Progenitor cell of endocrine pancreas (in vitro differentiated cells): ENCODE data around the gene ARHGEF4. TPM values are rescaled to one million over a fixed set of nuclear protein-coding genes. Genes with fewer than 3 reads are reported as not detected.

ENCODE experiments used
- DNase-seq: peaks from one replicate; pipeline ENCODE4 v3.0.0; 2021; ENCODE audit warnings: low spot score; ENCODE audit not compliant: unreplicated experiment
- H3K27ac Mint-ChIP-seq: 2 replicates; pipeline ENCODE4 v1.8.0; 2021; ENCODE audit warnings: mild to moderate bottlenecking, moderate library complexity, mixed read lengths
- H3K27me3 Mint-ChIP-seq: 2 replicates; pipeline ENCODE4 v1.8.0; 2021; ENCODE audit warnings: mixed read lengths
- H3K36me3 Mint-ChIP-seq: 2 replicates; pipeline ENCODE4 v1.8.0; 2022; ENCODE audit warnings: mixed read lengths; ENCODE audit not compliant: insufficient read depth
- H3K4me1 Mint-ChIP-seq: 2 replicates; pipeline ENCODE4 v1.8.0; 2021; ENCODE audit warnings: low read depth, mixed read lengths
- H3K4me3 Mint-ChIP-seq: 2 replicates; pipeline ENCODE4 v1.8.0; 2021; ENCODE audit warnings: low read depth, mild to moderate bottlenecking, moderate library complexity, mixed read lengths
- H3K9me3 Mint-ChIP-seq: 2 replicates; pipeline ENCODE4 v1.8.0; 2021; ENCODE audit warnings: low read depth, mixed read lengths
- CTCF ChIP-seq: fragments of 200-600 bp; sonication (generic); IDR thresholded peaks from one replicate; pipeline ENCODE4 v1.5.0; 2021; ENCODE audit warnings: antibody characterized with exemption, mild to moderate bottlenecking; ENCODE audit not compliant: unreplicated experiment
- total RNA-seq: library from RNA; stranded (reverse); gene quantifications from 2 replicates; pipeline ENCODE4 v1.2.1, GENCODE V29; 2021

Gene ARHGEF4
- total RNA-seq, 1 donor from 2014 or later, result 5.6 TPM

GRCh38 chr2:130916438-130916705 is 79.7 kb downstream of the ARHGEF4 start:
- Mint-ChIP-seq H3K4me1 (peaks cover 16% of the 10 kb centered on the region), H3K4me3 (no peak overlapping the region), H3K27ac (no peak overlapping the region), H3K27me3 (peaks cover 21% of the 10 kb centered on the region), H3K9me3 (no peaks in the 10 kb centered on the region), H3K36me3 (no peaks in the 10 kb centered on the region)
- no peak for DNase-seq
- TF ChIP-seq CTCF, result no peak

DNA sequence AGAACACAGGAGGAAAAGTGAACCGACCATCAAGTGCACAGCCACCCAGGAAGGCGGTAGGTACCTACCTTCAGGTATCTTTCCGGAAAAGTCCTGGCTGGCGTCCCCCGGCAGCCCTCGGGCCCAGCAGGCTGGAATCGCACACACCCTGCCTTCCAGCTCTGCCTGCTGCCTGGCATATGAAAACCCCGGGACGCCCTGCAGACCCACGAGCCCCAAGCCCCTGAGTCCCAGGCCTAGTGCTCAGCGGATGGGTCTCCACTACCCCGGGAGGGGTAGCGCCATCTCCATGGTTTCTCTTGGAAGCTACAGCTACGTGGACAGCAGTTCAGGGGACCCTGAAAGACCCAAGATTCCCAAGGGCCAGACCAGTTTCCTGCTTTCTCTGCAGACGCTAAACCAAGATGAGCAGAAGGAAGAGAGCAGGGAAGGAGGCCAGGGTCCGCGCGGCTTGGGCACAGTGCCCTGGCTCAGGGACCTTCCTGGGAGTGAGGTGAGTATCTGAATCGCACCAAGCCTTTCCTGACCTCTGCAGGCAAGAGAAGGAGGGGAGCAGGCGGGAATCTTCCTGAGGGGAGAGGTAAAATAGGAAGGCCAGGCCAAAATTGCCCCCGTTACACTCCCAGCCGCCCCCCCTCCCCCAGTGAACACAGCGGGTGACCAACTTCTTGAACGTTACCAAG is 80.4 kb downstream of the ARHGEF4 start:
- no peak overlapping the region for H3K4me3 Mint-ChIP-seq
- no peak for TF ChIP-seq CTCF
- DNase-seq, result no peak
- H3K36me3 Mint-ChIP-seq, result no peaks in the 10 kb centered on the region
- peaks cover 15% of the 10 kb centered on the region for H3K4me1 Mint-ChIP-seq
- H3K27me3 Mint-ChIP-seq, result peaks cover 20% of the 10 kb centered on the region
- H3K27ac Mint-ChIP-seq, result no peak overlapping the region
- no peaks in the 10 kb centered on the region for H3K9me3 Mint-ChIP-seq

DNA sequence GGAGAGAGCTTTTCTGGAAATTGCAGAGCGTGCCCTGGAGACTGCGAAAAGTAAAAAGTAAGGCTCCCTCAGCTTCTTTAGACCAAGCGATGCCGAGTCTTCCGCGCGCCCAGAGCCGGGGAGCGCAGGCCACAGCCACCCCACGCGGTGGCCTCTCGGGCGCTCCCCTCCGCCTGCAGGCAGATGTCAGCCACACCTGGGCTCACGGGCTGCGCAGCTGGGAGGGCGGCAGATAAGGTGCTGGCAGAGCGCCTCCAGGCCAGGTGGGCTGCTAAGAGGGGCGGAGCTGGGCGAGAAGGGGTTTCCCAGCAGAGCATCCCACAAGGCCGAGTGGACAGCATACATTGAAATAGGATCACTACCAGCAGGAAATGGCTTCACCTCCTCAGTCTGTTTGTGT is 81.7 kb downstream of the ARHGEF4 start:
- no peak for TF ChIP-seq CTCF
- Mint-ChIP-seq H3K27me3 (peaks cover 17% of the 10 kb centered on the region), H3K9me3 (no peaks in the 10 kb centered on the region), H3K4me1 (peaks cover 4% of the 10 kb centered on the region), H3K4me3 (no peak overlapping the region), H3K36me3 (no peaks in the 10 kb centered on the region), H3K27ac (no peak overlapping the region)
- DNase-seq, result no peak

DNA sequence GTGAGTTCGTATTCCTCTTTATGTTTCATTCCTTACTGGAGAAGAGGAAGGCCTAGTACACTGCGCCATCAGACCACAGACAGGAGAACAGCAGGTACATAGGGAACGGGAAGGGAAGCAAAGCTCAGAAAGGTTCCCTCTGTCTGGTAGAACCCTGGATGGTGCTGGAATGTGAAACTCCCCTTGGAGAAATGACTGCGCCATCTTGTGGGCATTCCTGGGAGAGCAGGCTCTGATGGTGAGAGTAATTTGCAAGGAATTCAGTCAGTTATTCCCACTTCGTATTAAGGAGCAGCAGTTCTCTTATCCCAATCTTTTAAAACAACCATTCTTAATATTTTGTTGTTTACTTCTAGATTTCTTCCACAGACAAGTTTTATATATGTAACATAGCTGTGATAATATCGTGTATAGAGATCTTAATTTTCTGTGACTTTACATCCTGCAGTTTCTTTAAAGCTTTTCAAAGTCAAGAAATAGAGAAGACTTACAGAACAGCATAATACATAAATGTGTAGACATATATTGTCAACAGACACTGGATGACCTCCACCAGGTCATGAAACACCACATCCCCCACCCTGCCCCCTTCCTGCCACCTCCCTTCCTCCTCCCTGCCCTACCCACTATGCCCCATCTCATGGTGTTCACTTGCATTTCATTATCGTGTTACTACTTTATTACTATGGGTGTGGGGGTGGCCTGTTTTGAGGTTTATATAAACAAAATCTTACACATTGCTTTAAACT is 83.9 kb downstream of the ARHGEF4 start:
- DNase-seq, result peak; percentile 75
- Mint-ChIP-seq H3K27ac (no peak overlapping the region), H3K27me3 (peaks cover 13% of the 10 kb centered on the region)

GRCh38 chr2:130921164-130921476 is 84.4 kb downstream of the ARHGEF4 start:
- TF ChIP-seq CTCF, result no peak
- Mint-ChIP-seq H3K4me3 (no peak overlapping the region), H3K9me3 (peaks cover 6% of the 10 kb centered on the region), H3K4me1 (no peaks in the 10 kb centered on the region), H3K27me3 (peaks cover 17% of the 10 kb centered on the region), H3K27ac (no peak overlapping the region), H3K36me3 (no peaks in the 10 kb centered on the region)
- DNase-seq, result no peak

More for the DNA sequence above, 83.9 kb downstream of the ARHGEF4 start:
- Mint-ChIP-seq H3K9me3 (peaks cover under 1% of the 10 kb centered on the region), H3K4me1 (no peaks in the 10 kb centered on the region), H3K4me3 (no peak overlapping the region), H3K36me3 (no peaks in the 10 kb centered on the region)
- TF ChIP-seq CTCF, result peak; percentile 94
